Measurements from ENCODE around the gene GUCD1. TPM values are rescaled to one million over a fixed set of nuclear protein-coding genes. Genes with fewer than 3 reads are reported as not detected.
A peak's percentile ranks its signal among the peaks of the same experiment; 100 is the strongest.
"Not testable (repeated sequence)": the region's sequence is repeated elsewhere in the genome, so short reads cannot be mapped to it uniquely, and the experiment has no call there.

GUCD1 gene
- total RNA-seq, 2 experiments from 2014 or later, result 99.7 to 111 TPM

- no peaks in the 10 kb centered on the region for H3K9me3 Mint-ChIP-seq
- no peak overlapping the region for H3K27ac Mint-ChIP-seq
- intact Hi-C loops (cut with micrococcal nuclease), result no loop called here
- peaks cover 5% of the 10 kb centered on the region for H3K4me1 Mint-ChIP-seq (ENCODE audit: low read depth)
- CTCF ChIA-PET, result no interaction called here
- H3K27me3 Mint-ChIP-seq, result peaks cover 5% of the 10 kb centered on the region
- no peaks in the 10 kb centered on the region for H3K36me3 Mint-ChIP-seq (ENCODE audit: low read depth)
- POLR2A ChIA-PET, result interaction anchor here (0.7 kb wide), 1 partner anchor 582 kb away, joined by 3 read pairs; no protein-coding TSS in a partner anchor
- DNase-seq (no peak), ATAC-seq (no peak)
- TF ChIP-seq CTCF (IDR thresholded peaks at IDR 0.05), result no peak
- no peak overlapping the region for H3K4me3 Mint-ChIP-seq
Measured at GRCh38 chr22:24594569-24595120, 39.7 kb upstream of the GUCD1 start.

GRCh38 chr22:24593836-24594568 lies 39.1 kb upstream of the GUCD1 start:
- H3K36me3 Mint-ChIP-seq (ENCODE audit: low read depth), result no peaks in the 10 kb centered on the region
- TF ChIP-seq CTCF (IDR thresholded peaks at IDR 0.05), result no peak
- DNase-seq, result no peak
- no peak overlapping the region for H3K27ac Mint-ChIP-seq
- H3K4me3 Mint-ChIP-seq, result no peak overlapping the region
- ChIA-PET CTCF (no interaction called here), POLR2A (interaction anchor here (0.7 kb wide), 1 partner anchor 581 kb away, joined by 3 read pairs; no protein-coding TSS in a partner anchor)
- intact Hi-C loops (cut with micrococcal nuclease), result no loop called here
- H3K4me1 Mint-ChIP-seq (ENCODE audit: low read depth), result peaks cover 5% of the 10 kb centered on the region
- peaks cover 5% of the 10 kb centered on the region for H3K27me3 Mint-ChIP-seq
- no peak for ATAC-seq
- no peaks in the 10 kb centered on the region for H3K9me3 Mint-ChIP-seq

DNA sequence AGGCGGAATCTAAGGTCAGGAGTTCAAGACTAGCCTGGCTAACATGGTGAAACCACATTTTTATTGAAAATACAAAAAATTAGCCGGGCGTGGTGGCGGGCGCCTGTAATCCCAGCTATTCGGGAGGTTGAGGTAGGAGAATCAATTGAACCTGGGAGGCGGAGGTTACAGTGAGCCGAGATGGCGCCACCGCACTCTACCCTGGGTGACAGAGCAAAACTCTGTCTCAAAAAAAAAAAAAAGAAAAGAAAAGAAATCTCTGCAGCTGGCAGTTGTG lies 38.6 kb upstream of the GUCD1 start:
- H3K9me3 Mint-ChIP-seq; H3K27me3 Mint-ChIP-seq; H3K36me3 Mint-ChIP-seq (ENCODE audit: low read depth); ATAC-seq; DNase-seq; H3K27ac Mint-ChIP-seq; CTCF ChIA-PET; H3K4me1 Mint-ChIP-seq (ENCODE audit: low read depth); POLR2A ChIA-PET; intact Hi-C loops (cut with micrococcal nuclease): not testable (repeated sequence)
- H3K4me3 Mint-ChIP-seq, result peak overlapping the region; percentile 49

GRCh38 chr22:24592851-24593558 lies 38.1 kb upstream of the GUCD1 start, which contains the start of gene LRRC75B:
LRRC75B (minus strand) TSS chr22:24593073; CDS start chr22:24593039, 34 bp downstream.
- DNase-seq, result peak; percentile 53
- Mint-ChIP-seq H3K4me1 (ENCODE audit: low read depth) (peaks cover 5% of the 10 kb centered on the region), H3K27ac (no peak within 1 kb of the TSS), H3K27me3 (peaks cover 5% of the 10 kb centered on the region), H3K9me3 (no peaks in the 10 kb centered on the region), H3K36me3 (ENCODE audit: low read depth) (no peaks in the 10 kb centered on the region), H3K4me3 (peak within 1 kb of the TSS; percentile 71)
- TF ChIP-seq CTCF (IDR thresholded peaks at IDR 0.05), result no peak
- ChIA-PET POLR2A (no interaction called here), CTCF (no interaction called here)
- intact Hi-C loops (cut with micrococcal nuclease), result no loop called here
- ATAC-seq, result peak; percentile 83

- peaks cover 5% of the 10 kb centered on the region for H3K27me3 Mint-ChIP-seq
- H3K36me3 Mint-ChIP-seq (ENCODE audit: low read depth), result no peaks in the 10 kb centered on the region
- peaks cover 5% of the 10 kb centered on the region for H3K4me1 Mint-ChIP-seq (ENCODE audit: low read depth)
- peak; percentile 23 for ATAC-seq
- ChIA-PET POLR2A (no interaction called here), CTCF (no interaction called here)
- H3K27ac Mint-ChIP-seq, result no peak overlapping the region
- H3K4me3 Mint-ChIP-seq, result peak overlapping the region; percentile 71
- no peak for TF ChIP-seq CTCF (IDR thresholded peaks at IDR 0.05)
- peak; percentile 24 for DNase-seq
- intact Hi-C loops (cut with micrococcal nuclease), result no loop called here
- no peaks in the 10 kb centered on the region for H3K9me3 Mint-ChIP-seq
Measured at GRCh38 chr22:24592058-24592850, 37.3 kb upstream of the GUCD1 start.

Data from activated CD8-positive, alpha-beta T cell treated with anti-CD3 and anti-CD28 coated beads for 36 hours (primary cell).